Stimulated activated CD8-positive, alpha-beta memory T cell treated with anti-CD3 and anti-CD28 coated beads, Interleukin-12 subunit alpha, Interleukin-12 subunit beta, amount 100 ng/mL, for 24 hours (primary cell): ENCODE measurements around the gene LDLRAP1.

Source experiments
- DNase-seq: peaks from one replicate; pipeline ENCODE4 v3.0.0-alpha.2; 2020; ENCODE audit errors: extremely low read depth

Gene LDLRAP1

GRCh38 chr1:25524568-25525360 is 18.6 kb upstream of the LDLRAP1 start:
- no peak for DNase-seq

GRCh38 chr1:25525361-25525688 is 18.1 kb upstream of the LDLRAP1 start:
- no peak for DNase-seq

- no peak for DNase-seq
These were observed 16.7 kb upstream of the LDLRAP1 start for GRCh38 chr1:25526753-25527152.

- DNase-seq, result no peak
These were observed 16.1 kb upstream of the LDLRAP1 start for GRCh38 chr1:25527226-25527846.

- DNase-seq, result no peak
These were observed 15.3 kb upstream of the LDLRAP1 start for GRCh38 chr1:25527946-25528595.

- DNase-seq, result no peak
These were observed 14.4 kb upstream of the LDLRAP1 start for GRCh38 chr1:25528881-25529517.

- DNase-seq, result no peak
These were observed 13.8 kb upstream of the LDLRAP1 start for GRCh38 chr1:25529518-25530185.

GRCh38 chr1:25530186-25531081 is 13.0 kb upstream of the LDLRAP1 start:
- no peak for DNase-seq

- DNase-seq, result no peak
These were observed 12.3 kb upstream of the LDLRAP1 start for GRCh38 chr1:25531082-25531461.

GRCh38 chr1:25532970-25533369 is 10.4 kb upstream of the LDLRAP1 start:
- DNase-seq, result no peak

GRCh38 chr1:25533775-25534409 is 9.5 kb upstream of the LDLRAP1 start:
- DNase-seq, result no peak

- DNase-seq, result no peak
These were observed 9.0 kb upstream of the LDLRAP1 start for GRCh38 chr1:25534410-25534788.

- DNase-seq, result no peak
These were observed 7.3 kb upstream of the LDLRAP1 start for GRCh38 chr1:25536124-25536523.

GRCh38 chr1:25537153-25537831 is 6.1 kb upstream of the LDLRAP1 start:
- DNase-seq, result no peak

GRCh38 chr1:25538191-25538767 is 5.1 kb upstream of the LDLRAP1 start:
- no peak for DNase-seq

- DNase-seq, result no peak
These were observed 2.6 kb upstream of the LDLRAP1 start for GRCh38 chr1:25540750-25541342.

GRCh38 chr1:25541425-25541824 is 2.0 kb upstream of the LDLRAP1 start:
- DNase-seq, result no peak

GRCh38 chr1:25541889-25542658 is 1.3 kb upstream of the LDLRAP1 start:
- no peak for DNase-seq
